HG02884 (cell line): ENCODE measurements around the gene SCIMP.
A peak's percentile ranks its signal among the peaks of the same experiment; 100 is the strongest.
"Not testable (repeated sequence)": the region's sequence is repeated elsewhere in the genome, so short reads cannot be mapped to it uniquely, and the experiment has no call there.

Experiments used
- ATAC-seq: cut with Tn5 transposase; IDR thresholded peaks from one replicate; pipeline ENCODE4 v1.9.1; 2021; ENCODE audit warnings: mild to moderate bottlenecking, moderate library complexity; ENCODE audit not compliant: unreplicated experiment

Gene SCIMP

DNA sequence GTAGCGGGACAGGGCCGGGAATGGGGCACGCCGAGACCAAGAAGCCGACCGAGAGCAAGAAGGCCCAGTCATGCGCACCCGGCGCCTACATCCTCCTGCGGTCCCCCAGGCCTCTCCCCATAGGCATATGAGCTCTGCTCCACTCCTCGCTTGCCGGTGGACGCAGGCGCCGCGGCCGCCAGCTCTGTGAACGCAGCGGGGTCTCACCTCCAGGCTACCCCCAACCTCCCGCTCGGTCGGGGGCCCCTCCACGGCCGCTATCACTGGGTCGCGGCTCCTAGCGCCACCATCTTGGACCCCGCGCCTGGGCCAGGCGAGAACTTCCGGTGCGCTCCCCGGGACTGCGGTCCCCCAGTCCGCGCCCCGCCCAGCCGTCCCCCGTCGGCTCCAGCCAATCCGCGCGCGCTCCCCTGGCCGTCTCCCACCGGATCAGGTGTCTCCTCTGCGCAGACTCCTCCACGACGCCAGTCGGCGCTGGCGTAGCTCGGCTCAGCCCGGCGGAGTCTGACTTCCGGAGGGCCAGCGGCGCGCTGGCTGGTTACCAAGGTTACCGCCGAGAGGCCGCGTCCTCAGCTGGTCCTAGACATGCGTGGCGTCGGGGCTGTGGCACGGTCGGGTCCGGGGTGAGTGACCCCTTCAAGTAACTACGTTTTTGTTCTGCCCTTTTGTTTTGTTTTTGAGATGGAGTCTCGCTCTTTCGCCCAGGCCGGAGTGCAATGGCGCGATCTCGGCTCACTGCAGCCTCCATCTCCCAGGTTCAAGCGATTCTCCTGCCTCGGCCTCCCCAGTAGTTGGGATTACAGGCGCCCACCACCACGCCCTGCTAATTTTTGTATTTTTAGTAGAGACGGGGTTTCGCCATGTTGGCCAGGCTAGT, 42.9 kb downstream of the SCIMP start, which contains the start of gene ZNF594:
ZNF594 (minus strand) TSS at position 328 of the 877 bp plus-strand sequence. CDS start 7,612 bp downstream, outside the sequence.
- peak; percentile 94 for ATAC-seq

DNA sequence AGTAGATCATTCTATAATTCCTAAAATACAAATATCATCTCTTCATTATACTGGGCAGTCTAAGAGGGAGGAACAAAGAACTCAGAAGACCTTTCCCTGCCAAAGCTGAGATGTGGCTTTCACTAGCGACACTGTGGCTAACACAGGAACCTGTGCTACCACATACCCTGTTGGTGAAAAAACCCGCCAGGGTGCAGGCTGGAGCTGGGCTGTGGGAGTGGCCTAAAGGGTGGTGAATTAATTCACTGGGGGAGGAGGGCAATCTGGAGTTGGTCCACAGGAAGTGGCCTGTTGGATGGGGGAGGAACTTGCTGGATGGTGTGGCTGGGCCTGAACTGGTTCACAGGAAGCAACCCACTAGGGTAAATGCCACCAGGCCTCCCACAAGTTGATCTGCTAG, 50.4 kb downstream of the SCIMP start:
- no peak for ATAC-seq

DNA sequence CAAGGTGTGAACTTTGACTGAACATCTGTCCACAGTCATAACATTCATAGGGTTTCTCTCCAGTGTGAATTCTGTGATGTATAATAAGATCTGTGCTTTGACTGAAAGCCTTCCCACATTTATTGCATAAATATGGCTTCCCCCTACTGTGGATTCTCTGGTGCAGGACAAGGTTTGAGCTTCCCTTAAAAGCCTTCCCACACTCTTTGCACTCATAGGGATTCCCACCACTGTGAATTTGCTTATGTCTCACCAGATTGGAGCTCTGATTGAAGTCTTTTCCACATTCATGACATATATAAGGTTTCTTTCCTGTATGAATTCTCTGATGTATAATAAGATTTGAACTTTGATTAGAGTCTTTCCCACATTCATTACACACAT, 51.3 kb downstream of the SCIMP start:
- no peak for ATAC-seq

DNA sequence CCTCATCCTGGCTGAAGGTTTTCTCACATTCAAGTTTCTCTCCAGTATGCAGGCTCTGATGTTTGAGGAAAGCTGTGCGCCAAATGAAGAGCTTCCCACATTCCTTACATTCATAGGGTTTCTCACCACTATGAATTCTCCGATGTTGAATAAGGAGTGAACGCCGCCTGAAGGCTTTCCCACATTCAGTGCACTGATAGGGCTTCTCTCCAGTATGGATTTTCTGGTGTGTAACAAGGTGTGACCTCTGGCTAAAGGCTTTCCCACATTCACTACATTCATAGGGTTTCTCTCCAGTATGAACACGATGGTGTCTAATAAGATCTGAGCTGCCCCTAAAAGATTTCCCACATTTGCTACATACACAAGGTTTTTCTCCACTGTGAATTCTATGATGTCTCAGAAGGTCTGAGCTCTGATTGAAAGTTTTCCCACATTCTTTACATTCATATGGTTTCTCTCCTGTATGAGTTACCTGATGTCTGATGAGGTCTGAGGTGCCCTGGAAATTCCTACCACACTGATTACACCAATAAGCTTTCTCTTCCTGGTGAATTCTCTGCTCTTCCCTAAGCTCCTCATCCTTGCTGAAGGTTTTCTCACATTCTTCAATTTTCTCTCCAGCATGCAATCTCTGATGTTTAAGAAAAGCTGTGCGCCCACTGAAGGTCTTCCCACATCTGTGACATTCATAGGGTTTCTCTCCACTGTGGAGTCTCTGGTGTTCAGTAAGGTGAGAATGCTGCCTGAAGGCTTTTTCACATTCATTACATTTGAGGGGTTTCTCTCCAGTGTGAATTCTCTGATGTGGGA, 51.9 kb downstream of the SCIMP start:
- ATAC-seq: no peak

DNA sequence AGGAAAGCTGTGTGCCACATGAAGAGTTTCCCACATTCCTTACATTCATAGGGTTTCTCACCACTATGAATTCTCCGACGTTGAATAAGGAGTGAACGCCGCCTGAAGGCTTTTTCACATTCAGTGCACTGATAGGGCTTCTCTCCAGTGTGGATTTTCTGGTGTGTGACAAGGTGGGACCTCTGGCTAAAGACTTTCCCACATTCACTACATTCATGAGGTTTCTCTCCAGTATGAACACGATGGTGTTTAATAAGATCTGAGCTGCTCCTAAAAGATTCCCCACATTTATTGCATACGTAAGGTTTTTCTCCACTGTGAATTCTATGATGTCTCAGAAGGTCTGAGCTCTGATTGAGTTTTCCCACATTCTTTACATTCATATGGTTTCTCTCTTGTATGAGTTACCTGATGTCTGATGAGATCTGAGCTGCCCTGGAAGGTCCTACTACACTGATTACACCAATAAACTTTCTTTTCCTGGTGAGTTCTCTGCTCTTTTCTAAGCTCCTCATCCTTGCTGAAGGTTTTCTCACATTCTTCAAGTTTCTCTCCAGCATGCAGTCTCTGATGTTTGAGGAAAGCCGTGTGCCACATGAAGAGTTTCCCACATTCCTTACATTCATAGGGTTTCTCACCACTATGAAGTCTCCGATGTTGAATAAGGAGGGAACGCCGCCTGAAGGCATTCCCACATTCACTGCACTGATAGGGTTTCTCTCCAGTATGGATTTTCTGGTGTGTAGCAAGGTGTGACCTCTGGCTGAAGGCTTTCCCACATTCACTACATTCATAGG, 53.0 kb downstream of the SCIMP start:
- no peak for ATAC-seq

DNA sequence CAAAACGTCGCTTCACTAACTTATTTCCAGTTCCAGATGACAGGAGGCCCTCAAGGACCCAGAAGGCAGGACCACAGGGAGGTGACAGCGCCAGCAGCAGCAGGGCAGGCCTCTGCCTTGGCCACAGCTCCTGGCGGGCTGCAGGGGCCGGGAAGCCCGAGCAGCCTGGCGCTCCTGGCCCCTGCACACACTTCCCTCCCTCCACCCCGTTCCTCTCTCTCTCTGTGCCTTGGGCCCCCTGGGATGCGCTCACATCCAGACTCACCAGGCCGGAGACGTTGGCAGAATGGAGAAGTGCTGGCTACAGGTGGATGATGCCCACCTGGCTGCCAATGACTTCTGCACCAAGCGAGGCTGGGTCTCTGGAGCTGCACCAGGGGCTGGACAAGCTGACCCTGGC, 55.7 kb downstream of the SCIMP start:
- no peak for ATAC-seq

DNA sequence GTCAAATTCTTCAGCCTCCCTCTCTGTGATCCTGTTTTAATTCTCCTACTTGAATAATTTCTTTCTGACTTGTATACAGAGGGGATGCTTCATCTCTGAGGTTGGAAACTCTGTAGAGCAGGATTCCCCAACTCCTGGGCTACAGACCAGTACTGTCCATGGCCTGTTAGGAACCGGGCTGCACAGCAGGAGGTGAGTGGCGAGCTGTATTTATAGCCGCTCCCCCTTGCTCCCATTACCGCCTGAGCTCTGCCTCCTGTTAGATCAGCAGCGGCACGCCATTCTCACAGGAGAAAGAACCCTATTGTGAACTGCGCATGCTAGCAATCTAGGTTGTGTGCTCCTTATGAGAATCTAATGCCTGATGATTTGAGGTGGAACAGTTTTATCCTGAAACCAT, 59.6 kb downstream of the SCIMP start:
- not testable (repeated sequence) for ATAC-seq

DNA sequence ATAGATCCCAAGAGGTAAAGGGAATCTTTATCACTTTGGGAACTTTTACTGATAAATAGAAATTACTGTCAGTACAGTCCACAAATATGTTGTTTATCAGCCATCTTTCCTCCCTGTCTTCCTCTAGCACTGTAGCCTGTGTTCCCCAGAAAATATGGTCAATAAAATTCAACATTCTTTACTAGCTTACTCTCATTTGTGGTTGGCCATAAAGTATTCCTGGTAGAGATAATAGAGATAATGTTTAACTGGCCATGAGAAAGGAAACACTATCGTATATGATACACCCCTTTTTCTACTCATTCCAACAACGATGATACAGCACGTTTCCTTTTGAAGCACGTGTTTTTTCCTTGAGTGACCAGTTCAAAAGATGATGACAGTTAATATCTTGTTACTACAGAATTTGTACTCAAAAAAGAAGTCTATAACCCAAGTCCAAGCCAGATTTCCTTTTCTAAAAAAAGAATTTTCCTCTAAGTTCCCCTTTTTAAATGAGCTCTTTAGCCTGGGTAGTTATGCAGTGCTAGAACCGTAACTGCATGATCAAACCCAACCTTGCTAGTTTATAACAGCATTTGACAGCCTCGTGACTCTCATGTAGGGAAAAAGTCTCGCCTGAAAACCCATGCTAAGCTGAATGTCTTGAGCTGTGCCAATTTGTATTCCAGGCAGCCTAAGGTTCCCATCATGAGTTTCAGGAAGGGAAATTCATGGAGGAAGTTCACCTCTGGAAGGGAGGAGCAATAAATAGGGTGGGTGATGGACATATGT, 68.7 kb downstream of the SCIMP start:
- not testable (repeated sequence) for ATAC-seq

DNA sequence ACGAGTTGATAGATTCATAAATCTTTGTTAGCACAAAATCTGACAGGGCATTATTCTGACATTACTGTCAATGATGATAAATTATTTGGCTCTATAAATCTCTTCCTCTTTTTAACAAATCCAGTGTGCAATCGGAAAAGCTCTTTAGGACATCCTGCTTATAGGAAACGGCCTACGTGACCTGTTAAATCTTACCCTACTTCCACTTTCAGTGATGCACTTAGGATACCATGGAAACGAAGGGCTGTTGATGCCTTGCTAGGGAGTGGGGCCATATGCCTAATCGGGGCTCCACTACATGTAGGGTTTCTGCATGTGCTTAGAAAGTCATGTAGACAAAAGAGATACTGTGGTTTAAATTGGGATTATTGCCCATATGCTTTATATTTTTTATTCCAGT, 70.2 kb downstream of the SCIMP start:
- no peak for ATAC-seq

DNA sequence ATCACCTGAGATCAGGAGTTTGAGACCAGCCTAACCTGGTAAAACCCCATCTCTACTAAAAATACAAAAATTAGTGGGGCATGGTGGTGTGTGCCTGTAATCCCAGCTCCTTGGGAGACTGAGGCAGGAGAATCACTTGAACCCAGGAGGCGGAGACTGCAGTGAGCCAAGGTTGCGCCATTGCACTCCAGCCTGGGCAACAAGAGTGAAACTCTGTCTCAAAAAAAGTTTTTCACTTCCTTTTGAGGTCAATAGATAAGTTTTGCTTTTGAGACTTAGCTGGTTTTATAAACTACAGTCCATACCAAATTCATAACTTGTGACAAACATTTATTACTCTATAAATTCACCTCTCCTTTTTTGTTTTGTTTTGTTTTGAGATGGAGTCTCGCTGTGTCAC, 72.9 kb downstream of the SCIMP start:
- ATAC-seq: not testable (repeated sequence)

DNA sequence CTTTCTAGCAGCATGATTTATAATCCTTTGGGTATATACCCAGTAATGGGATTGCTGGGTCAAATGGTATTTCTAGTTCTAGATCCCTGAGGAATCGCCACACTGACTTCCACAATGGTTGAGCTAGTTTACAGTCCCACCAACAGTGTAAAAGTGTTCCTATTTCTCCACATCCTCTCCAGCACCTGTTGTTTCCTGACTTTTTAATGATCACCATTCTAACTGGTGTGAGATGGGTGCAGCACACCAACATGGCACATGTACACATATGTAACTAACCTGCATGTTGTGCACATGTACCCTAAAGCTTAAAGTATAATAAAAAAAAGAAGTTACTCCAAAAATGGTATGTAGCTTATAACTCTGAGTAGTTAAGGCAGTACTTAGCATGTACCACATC, 74.0 kb downstream of the SCIMP start:
- ATAC-seq: not testable (repeated sequence)
